Epithelial cell of esophagus (primary cell): ENCODE results near the gene IRAK2.

Source experiments
- DNase-seq: peaks from one replicate; pipeline ENCODE4 v3.0.0; 2010; ENCODE audit warnings: low read depth
- H3K4me3 ChIP-seq: 2 replicates; pipeline ENCODE4 v1.5.1; 2011; ENCODE audit warnings: mild to moderate bottlenecking, low read length, control low read depth
- CTCF ChIP-seq: IDR thresholded peaks from 2 replicates; pipeline ENCODE4 v1.5.1; 2011; ENCODE audit warnings: low read depth, mild to moderate bottlenecking, low read length, control low read depth, inconsistent platforms; ENCODE audit not compliant: insufficient read depth; ENCODE audit errors: missing control alignments

IRAK2 gene

DNA sequence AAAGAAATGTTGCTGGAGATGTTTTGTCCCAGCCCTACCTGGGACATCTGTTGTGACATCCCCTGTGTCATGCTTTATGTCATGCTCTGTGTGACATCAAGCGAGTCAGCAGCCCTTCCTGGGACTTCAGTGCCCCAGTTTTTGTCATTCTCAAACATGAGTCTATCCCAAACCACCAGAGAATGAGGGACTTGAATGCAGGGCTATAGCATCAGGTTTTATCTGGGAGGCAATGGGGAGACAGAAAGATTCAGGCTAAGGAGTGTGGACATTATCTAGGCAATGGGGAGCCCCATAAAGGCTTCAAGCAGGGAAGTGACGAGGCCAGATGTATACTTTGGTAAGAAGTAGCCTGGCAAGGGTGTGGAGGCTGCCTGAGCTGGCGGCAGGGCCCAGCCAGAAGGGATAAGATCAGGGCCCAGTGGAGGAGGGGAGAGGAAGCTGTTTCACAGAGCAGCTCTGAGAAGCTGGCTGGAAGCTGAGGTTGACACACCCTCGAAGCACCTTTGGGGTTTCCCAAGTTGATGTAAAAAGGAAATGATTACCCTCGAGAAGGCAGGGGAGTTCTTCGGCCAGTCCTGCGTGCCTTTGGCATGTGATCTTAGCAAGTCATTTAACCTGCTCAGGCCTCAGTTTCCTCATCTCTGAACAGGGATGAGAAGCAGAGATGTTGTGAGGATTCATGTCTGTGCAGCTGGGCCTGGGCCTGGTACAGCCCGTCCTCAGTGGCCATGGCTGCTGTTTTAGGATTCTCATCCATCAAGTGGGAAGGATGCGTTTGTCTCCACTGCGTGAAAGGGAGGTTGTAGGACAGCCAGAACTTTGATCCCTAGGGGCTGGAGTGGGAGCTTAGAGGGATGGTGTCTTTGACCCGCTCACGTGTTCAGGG lies 34.3 kb downstream of the IRAK2 start:
- TF ChIP-seq CTCF: no peak
- no peak overlapping the region for H3K4me3 ChIP-seq
- peak; percentile 96 for DNase-seq

GRCh38 chr3:10204921-10205320 lies 40.2 kb downstream of the IRAK2 start:
- no peak overlapping the region for H3K4me3 ChIP-seq
- DNase-seq: no peak
- no peak for TF ChIP-seq CTCF

GRCh38 chr3:10205451-10206165 lies 40.9 kb downstream of the IRAK2 start:
- no peak overlapping the region for H3K4me3 ChIP-seq
- no peak for TF ChIP-seq CTCF
- DNase-seq: peak; percentile 89

DNA sequence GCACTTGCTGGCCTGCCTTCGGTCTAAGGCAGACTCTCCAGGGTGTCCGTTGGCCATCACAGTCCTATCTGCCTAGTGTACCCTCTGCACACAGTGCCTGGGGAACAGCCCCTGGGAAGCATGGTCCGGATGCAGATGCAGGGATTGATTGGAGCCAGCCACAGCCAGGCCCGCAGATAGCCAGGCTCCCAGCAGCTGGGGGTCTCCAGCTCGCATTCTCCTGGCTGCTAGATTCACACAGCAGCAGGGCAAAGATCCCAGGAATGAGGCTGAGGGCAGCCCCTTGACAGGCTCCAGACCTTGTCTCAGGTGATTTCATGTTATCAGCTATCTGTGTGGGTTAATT lies 41.4 kb downstream of the IRAK2 start:
- TF ChIP-seq CTCF: no peak
- no peak for DNase-seq
- no peak overlapping the region for H3K4me3 ChIP-seq

GRCh38 chr3:10213156-10213792 lies 48.6 kb downstream of the IRAK2 start:
- H3K4me3 ChIP-seq: no peak overlapping the region
- TF ChIP-seq CTCF: no peak
- DNase-seq: no peak

- DNase-seq: no peak
- H3K4me3 ChIP-seq: no peak overlapping the region
- TF ChIP-seq CTCF: no peak
Observed at GRCh38 chr3:10215578-10216368, 51.1 kb downstream of the IRAK2 start.
